Effector CD8-positive, alpha-beta T cell (primary cell): ENCODE data around the gene OR51E1.

Experiments used
- DNase-seq: peaks from one replicate; lab custom pipeline; 2025; lab: John Stamatoyannopoulos, UW
- total RNA-seq, 4 experiments: gene quantifications; one replicate each; lab custom pipeline; 2026; lab: John Stamatoyannopoulos, UW

Gene OR51E1
- 0 reads per million in 4 experiments for total RNA-seq

- DNase-seq: no peak
Measured at GRCh38 chr11:4643682-4644081, at the start of gene OR51E1. OR51E1 (plus strand) TSS chr11:4643982; CDS start chr11:4652527, 8,545 bp downstream.

- DNase-seq: no peak
Measured at GRCh38 chr11:4605057-4605456, 38.7 kb upstream of the OR51E1 start.

GRCh38 chr11:4606231-4607015 is 37.4 kb upstream of the OR51E1 start:
- no peak for DNase-seq

- DNase-seq: no peak
Measured at GRCh38 chr11:4607096-4607495, 36.7 kb upstream of the OR51E1 start.

GRCh38 chr11:4607781-4608666 is 35.8 kb upstream of the OR51E1 start, which contains the start of gene TRIM68:
TRIM68 (minus strand) TSS chr11:4608231; CDS start chr11:4605504, 2,727 bp downstream.
- DNase-seq: peak; percentile 89

- DNase-seq: no peak
Measured at GRCh38 chr11:4610258-4610935, 33.4 kb upstream of the OR51E1 start.

GRCh38 chr11:4611986-4612385 is 31.8 kb upstream of the OR51E1 start:
- DNase-seq: no peak

- DNase-seq: no peak
Measured at GRCh38 chr11:4615856-4616444, 27.8 kb upstream of the OR51E1 start.

- DNase-seq: no peak
Measured at GRCh38 chr11:4619514-4619913, 24.3 kb upstream of the OR51E1 start.

- DNase-seq: peak; percentile 3
Measured at GRCh38 chr11:4626207-4627099, 17.3 kb upstream of the OR51E1 start.

- DNase-seq: no peak
Measured at GRCh38 chr11:4636136-4636535, 7.6 kb upstream of the OR51E1 start.

- DNase-seq: peak; percentile 32
Measured at GRCh38 chr11:4636962-4637661, 6.7 kb upstream of the OR51E1 start, which contains the start of gene OR51D1. OR51D1 (plus strand) TSS chr11:4637477; CDS start chr11:4639791, 2,314 bp downstream.

GRCh38 chr11:4637662-4638047 is 6.1 kb upstream of the OR51E1 start:
- DNase-seq: no peak

- DNase-seq: no peak
Measured at GRCh38 chr11:4639931-4640330, 3.9 kb upstream of the OR51E1 start.

GRCh38 chr11:4641501-4641900 is 2.3 kb upstream of the OR51E1 start:
- no peak for DNase-seq

GRCh38 chr11:4642043-4642442 is 1.7 kb upstream of the OR51E1 start:
- no peak for DNase-seq

- DNase-seq: no peak
Measured at GRCh38 chr11:4643076-4643475, 706 bp upstream of the OR51E1 start.

GRCh38 chr11:4644233-4644632 is 451 bp downstream of the OR51E1 start:
- no peak for DNase-seq

- DNase-seq: no peak
Measured at GRCh38 chr11:4645974-4646373, 2.2 kb downstream of the OR51E1 start.

- DNase-seq: no peak
Measured at GRCh38 chr11:4647766-4648165, 4.0 kb downstream of the OR51E1 start.
